Endothelial cell of umbilical vein (primary cell): ENCODE measurements around the gene SMKR1. TPM values are rescaled to one million over a fixed set of nuclear protein-coding genes. Genes with fewer than 3 reads are reported as not detected.

Experiments used
- BruUV-seq: library from RNA; stranded (reverse); fragments of 400-500 nt; replicated peaks from 2 replicates; lab custom pipeline; 2021; lab: Mats Ljungman, UMichigan
- CTCF ChIA-PET: fragments of 300-600, 350-600 bp; sonication (Branson Sonifier 250); formaldehyde crosslinking; loops from one replicate; lab custom pipeline; 2021; ENCODE audit warnings: antibody characterized with exemption, inconsistent platforms; lab: Charles Lee
- POLR2A ChIA-PET: fragments of 300-600, 350-600 bp; sonication (Branson Sonifier 250); formaldehyde crosslinking; loops from one replicate; lab custom pipeline; 2021; ENCODE audit warnings: antibody characterized with exemption, inconsistent platforms; lab: Charles Lee
- DNase-seq: peaks from one replicate; pipeline ENCODE4 v3.0.0-alpha.2; 2011; ENCODE audit warnings: low read depth, low spot score
- FAIRE-seq: peaks from 2 replicates; lab custom pipeline; 2011; peaks lifted over from hg19 to GRCh38; lab: Jason Lieb, UNC
- H2AFZ ChIP-seq: 2 replicates; pipeline ENCODE4 v1.6.0; 2012; ENCODE audit warnings: low read depth, low read length, control low read depth, inconsistent platforms
- H3K27ac ChIP-seq: 2 replicates; pipeline ENCODE4 v1.5.1; 2011; ENCODE audit warnings: low read depth, mild to moderate bottlenecking, control low read depth, low read length, moderate library complexity; ENCODE audit not compliant: insufficient read depth
- H3K27me3 ChIP-seq, 2 experiments: 2 replicates each; pipeline versions ENCODE4 v1.6.0 to v1.6.1; 2011; ENCODE audit warnings: low read length in 2 of 2, mixed read lengths in 1 of 2; ENCODE audit not compliant: control insufficient read depth in 2 of 2, insufficient read depth in 2 of 2
- H3K36me3 ChIP-seq, 2 experiments: 2 replicates in 1 of 2; 3 replicates in 1 of 2; pipeline ENCODE4 v1.5.1; 2011; ENCODE audit warnings: low read length in 2 of 2, mild to moderate bottlenecking in 1 of 2, moderate library complexity in 1 of 2; ENCODE audit not compliant: control insufficient read depth in 2 of 2, insufficient read depth in 2 of 2; ENCODE audit errors: extremely low read depth in 1 of 2
- H3K4me1 ChIP-seq: 3 replicates; pipeline ENCODE4 v1.5.1; 2011; ENCODE audit warnings: mild to moderate bottlenecking, low read length; ENCODE audit not compliant: control insufficient read depth, insufficient read depth; ENCODE audit errors: extremely low read depth
- H3K4me2 ChIP-seq: 2 replicates; pipeline ENCODE4 v1.6.1; 2011; ENCODE audit warnings: low read length, control low read depth, mixed read lengths; ENCODE audit not compliant: insufficient read depth
- H3K4me3 ChIP-seq, 3 experiments: fragments of 200-600 bp in 1 of 3; sonication (generic), shearing (Covaris generic) in 1 of 3; replicated peaks in 1 of 3; 2 replicates each; pipeline ENCODE4 v1.5.1; 2011 to 2016; ENCODE audit warnings: control low read depth in 3 of 3, low read length in 3 of 3, mild to moderate bottlenecking in 2 of 3, inconsistent platforms in 1 of 3, low read depth in 1 of 3, moderate library complexity in 1 of 3; ENCODE audit not compliant: insufficient read depth in 1 of 3
- H3K79me2 ChIP-seq: 2 replicates; pipeline ENCODE4 v1.6.0; 2012; ENCODE audit warnings: low read length, inconsistent platforms; ENCODE audit not compliant: control insufficient read depth, insufficient read depth
- H3K9ac ChIP-seq: replicated peaks from 2 replicates; pipeline ENCODE3; 2011; ENCODE audit warnings: low read length, control low read depth; ENCODE audit not compliant: insufficient read depth; ENCODE audit errors: extremely low read depth
- H3K9me1 ChIP-seq: replicated peaks from 3 replicates; pipeline ENCODE4 v1.6.0; 2011; ENCODE audit warnings: mild to moderate bottlenecking, low read length; ENCODE audit not compliant: control insufficient read depth, insufficient read depth; ENCODE audit errors: extremely low read depth
- H3K9me3 ChIP-seq: replicated peaks from 2 replicates; pipeline ENCODE4 v1.5.1; 2012; ENCODE audit warnings: low read length, inconsistent platforms; ENCODE audit not compliant: control insufficient read depth, insufficient read depth
- H4K20me1 ChIP-seq: replicated peaks from 2 replicates; pipeline ENCODE3; 2011; ENCODE audit warnings: mild to moderate bottlenecking, low read length; ENCODE audit not compliant: control insufficient read depth, insufficient read depth; ENCODE audit errors: extremely low read depth
- CTCF ChIP-seq, 2 donors: IDR thresholded peaks; 1 replicate in 1 of 2; 2 replicates in 1 of 2; pipeline ENCODE4 v1.5.1; 2011; ENCODE audit warnings: low read length in 2 of 2, mild to moderate bottlenecking in 2 of 2, moderate library complexity in 2 of 2, control low read depth in 1 of 2, inconsistent platforms in 1 of 2, low read depth in 1 of 2; ENCODE audit not compliant: insufficient read depth in 1 of 2; ENCODE audit errors: extremely low read depth in 1 of 2
- EZH2 ChIP-seq: IDR thresholded peaks from 2 replicates; pipeline ENCODE4 v1.6.1; 2012; ENCODE audit warnings: borderline replicate concordance, low read depth, mild to moderate bottlenecking, moderate library complexity, low read length, inconsistent platforms; ENCODE audit not compliant: severe bottlenecking
- FOS ChIP-seq: IDR thresholded peaks from 2 replicates; pipeline ENCODE4 v1.6.1; 2011; ENCODE audit warnings: mild to moderate bottlenecking, low read length, moderate library complexity, borderline replicate concordance; ENCODE audit not compliant: insufficient read depth
- GATA2 ChIP-seq: IDR thresholded peaks from 2 replicates; pipeline ENCODE4 v1.7.0; 2011; ENCODE audit warnings: low read depth, mild to moderate bottlenecking, moderate library complexity, mixed read lengths, low read length; ENCODE audit not compliant: insufficient read length, insufficient read depth
- JUN ChIP-seq: IDR thresholded peaks from 2 replicates; pipeline ENCODE4 v1.6.1; 2011; ENCODE audit warnings: borderline replicate concordance, low read depth; ENCODE audit not compliant: insufficient read length, insufficient read depth
- MAX ChIP-seq: IDR thresholded peaks from 2 replicates; pipeline ENCODE4 v1.6.1; 2011; ENCODE audit not compliant: insufficient read depth, insufficient read length
- MYC ChIP-seq: IDR thresholded peaks from one replicate; pipeline ENCODE4 v1.6.1; 2011; ENCODE audit warnings: mild to moderate bottlenecking, low read depth, low read length
- POLR2A ChIP-seq: IDR thresholded peaks from 2 replicates; pipeline ENCODE4 v1.6.1; 2012; ENCODE audit warnings: low read depth, mild to moderate bottlenecking, control low read depth, low read length
- POLR2AphosphoS5 ChIP-seq: IDR thresholded peaks from 2 replicates; pipeline ENCODE4 v1.6.1; 2012; ENCODE audit warnings: low read depth, mild to moderate bottlenecking, control low read depth, low read length, moderate library complexity; ENCODE audit not compliant: insufficient read depth
- dilution Hi-C: fragments of 300-500 bp; cut with MboI; formaldehyde crosslinking; loops from one replicate; pipeline ENCODE4 v1.15.0; 2019; ENCODE audit warnings: low sequenced_read_pairs; ENCODE audit not compliant: extremely low pct_ligation_motif_present
- intact Hi-C: fragments of 100-400 bp; cut with micrococcal nuclease; formaldehyde crosslinking; loops from one replicate; pipeline ENCODE4 v1.10.0; 2022
- polyA plus RNA-seq, 4 experiments: library from polyadenylated mRNA; depleted of rRNA in 3 of 4; stranded (reverse) in 3 of 4; unstranded in 1 of 4; fragments of >200 nt; gene quantifications; 2 replicates each; pipeline versions ENCODE4 v1.2.1 to v1.2.3, GENCODE V29; 2011 to 2012; ENCODE audit warnings: missing spikeins in 1 of 4
- total RNA-seq: library from RNA; stranded (reverse); gene quantifications from 2 replicates; pipeline ENCODE4 v1.2.3, GENCODE V29; 2021

SMKR1 gene
- total and polyA plus RNA-seq, 2 donors (not counting 3 experiments of a cell fraction or from before 2014, with no cell fraction given), result 0.64 TPM; not detected in 1

- H4K20me1 ChIP-seq, result no peaks in the 10 kb centered on the region
- no peaks in the 10 kb centered on the region for H3K79me2 ChIP-seq
- no peak overlapping the region for H3K9ac ChIP-seq
- H3K9me3 ChIP-seq, result no peaks in the 10 kb centered on the region
- peaks cover 2 to 5% of the 10 kb centered on the region in 2 experiments for H3K36me3 ChIP-seq
- no peak overlapping the region for H2AFZ ChIP-seq
- DNase-seq (no peak), FAIRE-seq (no peak)
- intact Hi-C loops, result no loop called here
- ChIA-PET POLR2A (no interaction called here), CTCF (interaction anchor here (0.7 to 11.6 kb wide), 6 partner anchors 12 to 240 kb away, joined by 3 to 321 read pairs (median 4); no protein-coding TSS in a partner anchor)
- H3K4me3 ChIP-seq, result no peak overlapping the region
- dilution Hi-C loops, result no loop called here
- H3K27ac ChIP-seq, result no peak overlapping the region
- H3K27me3 ChIP-seq, result no peaks in the 10 kb centered on the region
- BruUV-seq, result no TSS peak
- no peaks in the 10 kb centered on the region for H3K9me1 ChIP-seq
- TF ChIP-seq FOS, result no peak
- no peak for TF ChIP-seq MAX
- no peak for TF ChIP-seq JUN
- no peak for TF ChIP-seq MYC
- no peak for TF ChIP-seq CTCF (IDR thresholded peaks at IDR 0.05; ENCODE audit: extremely low read depth in 1 of 2, insufficient read depth in 1 of 2, low read depth in 1 of 2, low read length in 2 of 2)
- TF ChIP-seq POLR2AphosphoS5, result no peak
- no peak for TF ChIP-seq EZH2
- no peak for TF ChIP-seq POLR2A
- no peak for TF ChIP-seq GATA2
- no peak overlapping the region for H3K4me2 ChIP-seq
- H3K4me1 ChIP-seq, result no peaks in the 10 kb centered on the region
Observed at GRCh38 chr7:129464194-129464593, 38.1 kb upstream of the SMKR1 start.
